HG03045 (cell line): ENCODE measurements around the gene NUDT10.
"Not testable (repeated sequence)": the region's sequence is repeated elsewhere in the genome, so short reads cannot be mapped to it uniquely, and the experiment has no call there.

Experiments used
- ATAC-seq: cut with Tn5 transposase; IDR thresholded peaks from one replicate; pipeline ENCODE4 v1.9.1; 2021; ENCODE audit warnings: mild to moderate bottlenecking, moderate library complexity; ENCODE audit not compliant: unreplicated experiment

Gene NUDT10

GRCh38 chrX:51332188-51332942 is at the start of gene NUDT10:
TSS of gene NUDT10 (plus strand) at chrX:51332822. CDS start at chrX:51332966, 144 bp downstream.
- no peak for ATAC-seq

- no peak for ATAC-seq
Measured at GRCh38 chrX:51292421-51292820, 40.2 kb upstream of the NUDT10 start.

GRCh38 chrX:51296138-51296537 is 36.5 kb upstream of the NUDT10 start:
- no peak for ATAC-seq

- ATAC-seq: no peak
Measured at GRCh38 chrX:51316271-51316670, 16.4 kb upstream of the NUDT10 start.

- not testable (repeated sequence) for ATAC-seq
Measured at GRCh38 chrX:51332943-51333785, 542 bp downstream of the NUDT10 start.

- no peak for ATAC-seq
Measured at GRCh38 chrX:51334276-51334675, 1.7 kb downstream of the NUDT10 start.

- no peak for ATAC-seq
Measured at GRCh38 chrX:51336584-51336983, 4.0 kb downstream of the NUDT10 start.

GRCh38 chrX:51361251-51361650 is 28.6 kb downstream of the NUDT10 start:
- ATAC-seq: no peak

- ATAC-seq: no peak
Measured at GRCh38 chrX:51376672-51377071, 44.0 kb downstream of the NUDT10 start.
